Endothelial cell of umbilical vein (primary cell): ENCODE results near the gene RAD51B. TPM values are rescaled to one million over a fixed set of nuclear protein-coding genes. Genes with fewer than 3 reads are reported as not detected.

Experiments
- BruUV-seq: library from RNA; stranded (reverse); fragments of 400-500 nt; replicated peaks from 2 replicates; lab custom pipeline; 2021; lab: Mats Ljungman, UMichigan
- CTCF ChIA-PET: fragments of 300-600, 350-600 bp; sonication (Branson Sonifier 250); formaldehyde crosslinking; loops from one replicate; lab custom pipeline; 2021; ENCODE audit warnings: antibody characterized with exemption, inconsistent platforms; lab: Charles Lee
- POLR2A ChIA-PET: fragments of 300-600, 350-600 bp; sonication (Branson Sonifier 250); formaldehyde crosslinking; loops from one replicate; lab custom pipeline; 2021; ENCODE audit warnings: antibody characterized with exemption, inconsistent platforms; lab: Charles Lee
- DNase-seq: peaks from one replicate; pipeline ENCODE4 v3.0.0-alpha.2; 2011; ENCODE audit warnings: low read depth, low spot score
- FAIRE-seq: peaks from 2 replicates; lab custom pipeline; 2011; peaks lifted over from hg19 to GRCh38; lab: Jason Lieb, UNC
- H2AFZ ChIP-seq: 2 replicates; pipeline ENCODE4 v1.6.0; 2012; ENCODE audit warnings: low read depth, low read length, control low read depth, inconsistent platforms
- H3K27ac ChIP-seq: 2 replicates; pipeline ENCODE4 v1.5.1; 2011; ENCODE audit warnings: low read depth, mild to moderate bottlenecking, control low read depth, low read length, moderate library complexity; ENCODE audit not compliant: insufficient read depth
- H3K27me3 ChIP-seq, 2 experiments: 2 replicates each; pipeline versions ENCODE4 v1.6.0 to v1.6.1; 2011; ENCODE audit warnings: low read length in 2 of 2, mixed read lengths in 1 of 2; ENCODE audit not compliant: control insufficient read depth in 2 of 2, insufficient read depth in 2 of 2
- H3K36me3 ChIP-seq, 2 experiments: 2 replicates in 1 of 2; 3 replicates in 1 of 2; pipeline ENCODE4 v1.5.1; 2011; ENCODE audit warnings: low read length in 2 of 2, mild to moderate bottlenecking in 1 of 2, moderate library complexity in 1 of 2; ENCODE audit not compliant: control insufficient read depth in 2 of 2, insufficient read depth in 2 of 2; ENCODE audit errors: extremely low read depth in 1 of 2
- H3K4me1 ChIP-seq: 3 replicates; pipeline ENCODE4 v1.5.1; 2011; ENCODE audit warnings: mild to moderate bottlenecking, low read length; ENCODE audit not compliant: control insufficient read depth, insufficient read depth; ENCODE audit errors: extremely low read depth
- H3K4me2 ChIP-seq: 2 replicates; pipeline ENCODE4 v1.6.1; 2011; ENCODE audit warnings: low read length, control low read depth, mixed read lengths; ENCODE audit not compliant: insufficient read depth
- H3K4me3 ChIP-seq, 3 experiments: fragments of 200-600 bp in 1 of 3; sonication (generic), shearing (Covaris generic) in 1 of 3; replicated peaks in 1 of 3; 2 replicates each; pipeline ENCODE4 v1.5.1; 2011 to 2016; ENCODE audit warnings: control low read depth in 3 of 3, low read length in 3 of 3, mild to moderate bottlenecking in 2 of 3, inconsistent platforms in 1 of 3, low read depth in 1 of 3, moderate library complexity in 1 of 3; ENCODE audit not compliant: insufficient read depth in 1 of 3
- H3K79me2 ChIP-seq: 2 replicates; pipeline ENCODE4 v1.6.0; 2012; ENCODE audit warnings: low read length, inconsistent platforms; ENCODE audit not compliant: control insufficient read depth, insufficient read depth
- H3K9ac ChIP-seq: replicated peaks from 2 replicates; pipeline ENCODE3; 2011; ENCODE audit warnings: low read length, control low read depth; ENCODE audit not compliant: insufficient read depth; ENCODE audit errors: extremely low read depth
- H3K9me1 ChIP-seq: replicated peaks from 3 replicates; pipeline ENCODE4 v1.6.0; 2011; ENCODE audit warnings: mild to moderate bottlenecking, low read length; ENCODE audit not compliant: control insufficient read depth, insufficient read depth; ENCODE audit errors: extremely low read depth
- H3K9me3 ChIP-seq: replicated peaks from 2 replicates; pipeline ENCODE4 v1.5.1; 2012; ENCODE audit warnings: low read length, inconsistent platforms; ENCODE audit not compliant: control insufficient read depth, insufficient read depth
- H4K20me1 ChIP-seq: replicated peaks from 2 replicates; pipeline ENCODE3; 2011; ENCODE audit warnings: mild to moderate bottlenecking, low read length; ENCODE audit not compliant: control insufficient read depth, insufficient read depth; ENCODE audit errors: extremely low read depth
- EZH2 ChIP-seq: IDR thresholded peaks from 2 replicates; pipeline ENCODE4 v1.6.1; 2012; ENCODE audit warnings: borderline replicate concordance, low read depth, mild to moderate bottlenecking, moderate library complexity, low read length, inconsistent platforms; ENCODE audit not compliant: severe bottlenecking
- FOS ChIP-seq: IDR thresholded peaks from 2 replicates; pipeline ENCODE4 v1.6.1; 2011; ENCODE audit warnings: mild to moderate bottlenecking, low read length, moderate library complexity, borderline replicate concordance; ENCODE audit not compliant: insufficient read depth
- GATA2 ChIP-seq: IDR thresholded peaks from 2 replicates; pipeline ENCODE4 v1.7.0; 2011; ENCODE audit warnings: low read depth, mild to moderate bottlenecking, moderate library complexity, mixed read lengths, low read length; ENCODE audit not compliant: insufficient read length, insufficient read depth
- JUN ChIP-seq: IDR thresholded peaks from 2 replicates; pipeline ENCODE4 v1.6.1; 2011; ENCODE audit warnings: borderline replicate concordance, low read depth; ENCODE audit not compliant: insufficient read length, insufficient read depth
- MYC ChIP-seq: IDR thresholded peaks from one replicate; pipeline ENCODE4 v1.6.1; 2011; ENCODE audit warnings: mild to moderate bottlenecking, low read depth, low read length
- POLR2A ChIP-seq: IDR thresholded peaks from 2 replicates; pipeline ENCODE4 v1.6.1; 2012; ENCODE audit warnings: low read depth, mild to moderate bottlenecking, control low read depth, low read length
- POLR2AphosphoS5 ChIP-seq: IDR thresholded peaks from 2 replicates; pipeline ENCODE4 v1.6.1; 2012; ENCODE audit warnings: low read depth, mild to moderate bottlenecking, control low read depth, low read length, moderate library complexity; ENCODE audit not compliant: insufficient read depth
- dilution Hi-C: fragments of 300-500 bp; cut with MboI; formaldehyde crosslinking; loops from one replicate; pipeline ENCODE4 v1.15.0; 2019; ENCODE audit warnings: low sequenced_read_pairs; ENCODE audit not compliant: extremely low pct_ligation_motif_present
- intact Hi-C: fragments of 100-400 bp; cut with micrococcal nuclease; formaldehyde crosslinking; loops from one replicate; pipeline ENCODE4 v1.10.0; 2022
- polyA plus RNA-seq, 4 experiments: library from polyadenylated mRNA; depleted of rRNA in 3 of 4; stranded (reverse) in 3 of 4; unstranded in 1 of 4; fragments of >200 nt; gene quantifications; 2 replicates each; pipeline versions ENCODE4 v1.2.1 to v1.2.3, GENCODE V29; 2011 to 2012; ENCODE audit warnings: missing spikeins in 1 of 4
- total RNA-seq: library from RNA; stranded (reverse); gene quantifications from 2 replicates; pipeline ENCODE4 v1.2.3, GENCODE V29; 2021
- TF ChIP-seq, protein P1 (sequence below): IDR thresholded peaks from 2 replicates; pipeline ENCODE4 v1.6.1; 2011; ENCODE audit not compliant: insufficient read depth, insufficient read length
- TF ChIP-seq, protein P2 (sequence below), 2 donors: IDR thresholded peaks; 1 replicate in 1 of 2; 2 replicates in 1 of 2; pipeline ENCODE4 v1.5.1; 2011; ENCODE audit warnings: low read length in 2 of 2, mild to moderate bottlenecking in 2 of 2, moderate library complexity in 2 of 2, control low read depth in 1 of 2, inconsistent platforms in 1 of 2, low read depth in 1 of 2; ENCODE audit not compliant: insufficient read depth in 1 of 2; ENCODE audit errors: extremely low read depth in 1 of 2

Gene RAD51B
- total and polyA plus RNA-seq, 2 donors (not counting 3 experiments of a cell fraction or from before 2014, with no cell fraction given) = 3.9 to 19.0 TPM

- Histone ChIP-seq H3K9me1 (no peaks in the 10 kb centered on the region), H3K4me2 (no peak overlapping the region), H2AFZ (no peak overlapping the region), H3K27ac (no peak overlapping the region), H3K36me3 (no peaks in the 10 kb centered on the region), H3K79me2 (no peaks in the 10 kb centered on the region), H3K9me3 (peaks cover under 1% of the 10 kb centered on the region), H3K4me3 (no peak overlapping the region), H3K9ac (no peak overlapping the region), H3K4me1 (no peaks in the 10 kb centered on the region), H4K20me1 (no peaks in the 10 kb centered on the region), H3K27me3 (no peaks in the 10 kb centered on the region)
- TF ChIP-seq GATA2 (no peak), FOS (no peak), EZH2 (no peak), POLR2AphosphoS5 (no peak), MYC (no peak), JUN (no peak), POLR2A (no peak)
- TF ChIP-seq, protein P1, sequence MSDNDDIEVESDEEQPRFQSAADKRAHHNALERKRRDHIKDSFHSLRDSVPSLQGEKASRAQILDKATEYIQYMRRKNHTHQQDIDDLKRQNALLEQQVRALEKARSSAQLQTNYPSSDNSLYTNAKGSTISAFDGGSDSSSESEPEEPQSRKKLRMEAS = no peak
- TF ChIP-seq, protein P2, sequence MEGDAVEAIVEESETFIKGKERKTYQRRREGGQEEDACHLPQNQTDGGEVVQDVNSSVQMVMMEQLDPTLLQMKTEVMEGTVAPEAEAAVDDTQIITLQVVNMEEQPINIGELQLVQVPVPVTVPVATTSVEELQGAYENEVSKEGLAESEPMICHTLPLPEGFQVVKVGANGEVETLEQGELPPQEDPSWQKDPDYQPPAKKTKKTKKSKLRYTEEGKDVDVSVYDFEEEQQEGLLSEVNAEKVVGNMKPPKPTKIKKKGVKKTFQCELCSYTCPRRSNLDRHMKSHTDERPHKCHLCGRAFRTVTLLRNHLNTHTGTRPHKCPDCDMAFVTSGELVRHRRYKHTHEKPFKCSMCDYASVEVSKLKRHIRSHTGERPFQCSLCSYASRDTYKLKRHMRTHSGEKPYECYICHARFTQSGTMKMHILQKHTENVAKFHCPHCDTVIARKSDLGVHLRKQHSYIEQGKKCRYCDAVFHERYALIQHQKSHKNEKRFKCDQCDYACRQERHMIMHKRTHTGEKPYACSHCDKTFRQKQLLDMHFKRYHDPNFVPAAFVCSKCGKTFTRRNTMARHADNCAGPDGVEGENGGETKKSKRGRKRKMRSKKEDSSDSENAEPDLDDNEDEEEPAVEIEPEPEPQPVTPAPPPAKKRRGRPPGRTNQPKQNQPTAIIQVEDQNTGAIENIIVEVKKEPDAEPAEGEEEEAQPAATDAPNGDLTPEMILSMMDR (IDR thresholded peaks at IDR 0.05; ENCODE audit: extremely low read depth in 1 of 2, insufficient read depth in 1 of 2, low read depth in 1 of 2, low read length in 2 of 2) = no peak
- no peak for FAIRE-seq
- BruUV-seq = no TSS peak
- CTCF ChIA-PET = no interaction called here
- DNase-seq = no peak
- POLR2A ChIA-PET = no interaction called here
- dilution Hi-C loops (no loop called here), intact Hi-C loops (no loop called here)
Observed at GRCh38 chr14:68106905-68107304, 287.3 kb downstream of the RAD51B start.
